Panc1 (cell line): ENCODE data around the gene RBL2. TPM values are rescaled to one million over a fixed set of nuclear protein-coding genes. Genes with fewer than 3 reads are reported as not detected.

Experiments used
- ATAC-seq: fragments of 200-7000 bp; cut with Tn5 transposase; 2 replicates; pipeline ENCODE4 v1.9.1; 2020; ENCODE audit warnings: mild to moderate bottlenecking, moderate library complexity
- BruUV-seq: library from RNA; stranded (reverse); fragments of 400-500 nt; replicated peaks from 2 replicates; lab custom pipeline; 2021; lab: Mats Ljungman, UMichigan
- CTCF ChIA-PET: fragments of 300-600 bp; sonication (Branson Sonifier 250); formaldehyde crosslinking; loops from one replicate; lab custom pipeline; 2022; ENCODE audit warnings: antibody characterized with exemption; lab: Charles Lee
- POLR2A ChIA-PET: fragments of 300-600 bp; sonication (Branson Sonifier 250); formaldehyde crosslinking; loops from one replicate; lab custom pipeline; 2022; ENCODE audit warnings: antibody characterized with exemption; lab: Charles Lee
- DNase-seq: peaks from one replicate; pipeline ENCODE4 v3.0.0-alpha.2; 2010; ENCODE audit warnings: low read depth, low spot score
- H3K27ac ChIP-seq: 2 replicates; pipeline ENCODE4 v1.5.1; 2011; ENCODE audit warnings: mild to moderate bottlenecking, low read length, inconsistent platforms
- H3K27me3 ChIP-seq: fragments of 200-500 bp; sonication (Bioruptor generic); 2 replicates; pipeline ENCODE4 v1.6.0; 2014; ENCODE audit warnings: low read length, inconsistent platforms; ENCODE audit not compliant: control insufficient read depth, insufficient read depth
- H3K36me3 ChIP-seq: fragments of 200-500 bp; sonication (Bioruptor generic); 2 replicates; pipeline ENCODE4 v1.5.1; 2014; ENCODE audit warnings: inconsistent platforms, mild to moderate bottlenecking, low read length, moderate library complexity; ENCODE audit not compliant: control insufficient read depth, insufficient read depth
- H3K4me1 ChIP-seq: 2 replicates; pipeline ENCODE4 v1.5.1; 2011; ENCODE audit warnings: inconsistent platforms, mild to moderate bottlenecking, low read length, moderate library complexity; ENCODE audit not compliant: control insufficient read depth, insufficient read depth
- H3K4me3 ChIP-seq, 2 experiments: 2 replicates each; pipeline ENCODE4 v1.5.1; 2011 to 2012; ENCODE audit warnings: low read depth in 2 of 2, low read length in 2 of 2, mild to moderate bottlenecking in 2 of 2, inconsistent platforms in 1 of 2, moderate library complexity in 1 of 2
- H3K9me3 ChIP-seq: fragments of 200-500 bp; sonication (Bioruptor generic); 2 replicates; pipeline ENCODE4 v1.5.1; 2014; ENCODE audit warnings: low read depth, mild to moderate bottlenecking, inconsistent platforms, low read length, moderate library complexity; ENCODE audit not compliant: control insufficient read depth, insufficient read depth
- CTCF ChIP-seq: fragments of 450-650 bp; IDR thresholded peaks from 2 replicates; pipeline ENCODE4 v1.5.1; 2017; ENCODE audit warnings: mild to moderate bottlenecking
- POLR2AphosphoS5 ChIP-seq: IDR thresholded peaks from 2 replicates; pipeline ENCODE4 v1.6.1; 2012; ENCODE audit warnings: mild to moderate bottlenecking, low read depth, low read length, moderate library complexity
- REST ChIP-seq, 2 experiments: IDR thresholded peaks; 2 replicates each; pipeline ENCODE4 v1.6.1; 2011 to 2012; ENCODE audit warnings: low read depth in 2 of 2, control low read depth in 1 of 2, low read length in 1 of 2, mild to moderate bottlenecking in 1 of 2, moderate library complexity in 1 of 2; ENCODE audit not compliant: insufficient read depth in 1 of 2
- SIN3A ChIP-seq: IDR thresholded peaks from 2 replicates; pipeline ENCODE4 v1.6.1; 2012; ENCODE audit warnings: low read depth, mild to moderate bottlenecking, low read length, moderate library complexity, borderline replicate concordance; ENCODE audit not compliant: insufficient read depth
- TCF7L2 ChIP-seq: IDR thresholded peaks from 2 replicates; pipeline ENCODE4 v1.6.1; 2011; ENCODE audit warnings: mild to moderate bottlenecking, low read depth, low read length, inconsistent platforms
- in situ Hi-C: cut with HindIII; loops from 2 replicates; pipeline ENCODE4 v1.10.0; 2016; ENCODE audit warnings: low sequenced_read_pairs, low pct_unique_long_range_greater_than_20kb
- intact Hi-C: fragments of 100-400 bp; cut with micrococcal nuclease; formaldehyde crosslinking; loops from one replicate; pipeline ENCODE4 v1.10.0; 2022; ENCODE audit not compliant: unreplicated experiment
- total RNA-seq: library from RNA; stranded (reverse); gene quantifications from one replicate; pipeline ENCODE4 v1.2.1, GENCODE V29; 2021; ENCODE audit not compliant: unreplicated experiment

RBL2 gene
- total RNA-seq, 1 experiment from 2014 or later, result 28.9 TPM

- H3K9me3 ChIP-seq, result no peaks in the 10 kb centered on the region
- ATAC-seq, result no peak
- no peak for DNase-seq
- in situ Hi-C loops, result no loop called here
- H3K4me3 ChIP-seq, result no peak overlapping the region
- POLR2A ChIA-PET, result no interaction called here
- intact Hi-C loops, result no loop called here
- CTCF ChIA-PET, result no interaction called here
- H3K27ac ChIP-seq, result no peak overlapping the region
- H3K36me3 ChIP-seq, result no peaks in the 10 kb centered on the region
- no peaks in the 10 kb centered on the region for H3K4me1 ChIP-seq
- TF ChIP-seq TCF7L2 (no peak), CTCF (no peak), POLR2AphosphoS5 (no peak), REST (IDR thresholded peaks at IDR 0.05; ENCODE audit: insufficient read depth in 1 of 2, low read depth in 2 of 2, low read length in 1 of 2) (no peak), SIN3A (no peak)
- H3K27me3 ChIP-seq, result no peaks in the 10 kb centered on the region
- BruUV-seq, result no TSS peak
These were observed 83.6 kb downstream of the RBL2 start for GRCh38 chr16:53517851-53518250.

GRCh38 chr16:53518550-53519416 lies 84.5 kb downstream of the RBL2 start:
- TF ChIP-seq CTCF (no peak), POLR2AphosphoS5 (no peak), REST (IDR thresholded peaks at IDR 0.05; ENCODE audit: insufficient read depth in 1 of 2, low read depth in 2 of 2, low read length in 1 of 2) (no peak), SIN3A (no peak), TCF7L2 (no peak)
- Histone ChIP-seq H3K4me1 (no peaks in the 10 kb centered on the region), H3K9me3 (no peaks in the 10 kb centered on the region), H3K27me3 (no peaks in the 10 kb centered on the region), H3K4me3 (no peak overlapping the region), H3K27ac (no peak overlapping the region), H3K36me3 (no peaks in the 10 kb centered on the region)
- DNase-seq (no peak), ATAC-seq (no peak)
- no TSS peak for BruUV-seq
- intact Hi-C loops, result no loop called here
- POLR2A ChIA-PET, result no interaction called here
- CTCF ChIA-PET, result no interaction called here
- in situ Hi-C loops, result no loop called here
